Neural cell (in vitro differentiated cells): ENCODE results near the gene REC8. TPM values are rescaled to one million over a fixed set of nuclear protein-coding genes. Genes with fewer than 3 reads are reported as not detected.

Experiments used
- H2AFZ ChIP-seq: fragments of 200-600, 300-800 bp; sonication (generic), shearing (Covaris generic); 2 replicates; pipeline ENCODE4 v1.6.0; 2014; ENCODE audit warnings: low read depth, mild to moderate bottlenecking, antibody characterized with exemption, low read length, moderate library complexity
- H3F3A ChIP-seq: fragments of 200-600 bp; shearing (Covaris generic); 2 replicates; pipeline ENCODE4 v1.6.1; 2016; ENCODE audit warnings: mild to moderate bottlenecking, moderate library complexity, mixed read lengths, antibody characterized with exemption, low read length; ENCODE audit not compliant: insufficient read depth, poor library complexity, severe bottlenecking
- H3K27ac ChIP-seq: fragments of 200-600, 300-800 bp; sonication (generic), shearing (Covaris generic); 2 replicates; pipeline ENCODE4 v1.5.1; 2014; ENCODE audit warnings: mild to moderate bottlenecking, low read length, moderate library complexity
- H3K27me3 ChIP-seq: fragments of 300-800, 200-600 bp; sonication (generic), shearing (Covaris generic); 2 replicates; pipeline ENCODE4 v1.6.0; 2014; ENCODE audit warnings: mild to moderate bottlenecking, low read depth, low read length, moderate library complexity; ENCODE audit not compliant: insufficient read depth
- H3K36me3 ChIP-seq: fragments of 300-800, 200-600 bp; sonication (generic), shearing (Covaris generic); 2 replicates; pipeline ENCODE4 v1.5.1; 2014; ENCODE audit warnings: mild to moderate bottlenecking, antibody characterized with exemption, low read length, moderate library complexity; ENCODE audit not compliant: insufficient read depth
- H3K4me2 ChIP-seq: fragments of 300-800, 200-600 bp; sonication (generic), shearing (Covaris generic); 2 replicates; pipeline ENCODE4 v1.6.0; 2014; ENCODE audit warnings: mild to moderate bottlenecking, low read length
- H3K4me3 ChIP-seq: fragments of 300-800, 200-600 bp; sonication (generic), shearing (Covaris generic); 2 replicates; pipeline ENCODE4 v1.5.1; 2014; ENCODE audit warnings: mild to moderate bottlenecking, low read length, moderate library complexity
- H3K79me2 ChIP-seq: fragments of 200-600 bp; shearing (Covaris generic); replicated peaks from 2 replicates; pipeline ENCODE4 v1.6.0; 2014; ENCODE audit warnings: mild to moderate bottlenecking, low read length, moderate library complexity; ENCODE audit not compliant: insufficient read depth
- H3K9ac ChIP-seq: fragments of 300-800, 200-600 bp; sonication (generic), shearing (Covaris generic); 2 replicates; pipeline ENCODE4 v1.6.1; 2016; ENCODE audit warnings: mild to moderate bottlenecking, low read length, mixed read lengths
- H3K9me2 ChIP-seq: fragments of 200-600 bp; shearing (Covaris generic); 2 replicates; pipeline ENCODE4 v1.6.1; 2016; ENCODE audit warnings: mild to moderate bottlenecking, low read length, mixed read lengths; ENCODE audit not compliant: insufficient read depth
- H3K9me3 ChIP-seq: fragments of 200-600, 300-800 bp; sonication (generic), shearing (Covaris generic); 2 replicates; pipeline ENCODE4 v1.6.1; 2016; ENCODE audit warnings: mild to moderate bottlenecking, mixed run types, low read length, moderate library complexity, mixed read lengths
- H4K20me1 ChIP-seq: fragments of 200-600 bp; shearing (Covaris generic); 2 replicates; pipeline ENCODE4 v1.6.1; 2016; ENCODE audit warnings: mild to moderate bottlenecking, mixed run types; ENCODE audit not compliant: insufficient read depth
- EP300 ChIP-seq: fragments of 450-650 bp; conservative IDR thresholded peaks from 2 replicates; pipeline ENCODE4 v1.6.1; 2014; ENCODE audit warnings: antibody characterized with exemption, mild to moderate bottlenecking, moderate library complexity; ENCODE audit not compliant: poor library complexity, severe bottlenecking
- EZH2 ChIP-seq: fragments of 200-600, 300-800 bp; shearing (Covaris generic), sonication (generic); IDR thresholded peaks from 2 replicates; pipeline ENCODE4 v1.6.1; 2014; ENCODE audit warnings: antibody characterized with exemption, low read length, borderline replicate concordance, mild to moderate bottlenecking; ENCODE audit not compliant: insufficient read depth, poor library complexity, severe bottlenecking
- MXI1 ChIP-seq: fragments of 450-650 bp; conservative IDR thresholded peaks from 2 replicates; pipeline ENCODE4 v1.6.1; 2014; ENCODE audit warnings: antibody characterized with exemption, mild to moderate bottlenecking; ENCODE audit not compliant: poor library complexity, severe bottlenecking
- POLR2AphosphoS5 ChIP-seq: IDR thresholded peaks from 2 replicates; pipeline ENCODE4 v1.6.1; 2012
- RAD21 ChIP-seq: fragments of 450-650 bp; conservative IDR thresholded peaks from 2 replicates; pipeline ENCODE4 v1.6.1; 2014; ENCODE audit warnings: antibody characterized with exemption, mild to moderate bottlenecking, moderate library complexity
- SMC3 ChIP-seq: fragments of 450-650 bp; conservative IDR thresholded peaks from 2 replicates; pipeline ENCODE4 v1.6.1; 2014; ENCODE audit warnings: antibody characterized with exemption, mild to moderate bottlenecking, moderate library complexity; ENCODE audit not compliant: poor library complexity
- TAF1 ChIP-seq: IDR thresholded peaks from 2 replicates; pipeline ENCODE4 v1.6.1; 2012; ENCODE audit warnings: low read depth
- polyA plus RNA-seq: library from polyadenylated mRNA; depleted of rRNA; stranded (reverse); fragments of >200 nt; gene quantifications from 2 replicates; pipeline ENCODE4 v1.2.3, GENCODE V29; 2014
- TF ChIP-seq, protein P1 (sequence below): fragments of 450-650 bp; IDR thresholded peaks from 2 replicates; pipeline ENCODE4 v1.5.1; 2014; ENCODE audit warnings: antibody characterized with exemption, mild to moderate bottlenecking, moderate library complexity; ENCODE audit not compliant: poor library complexity, severe bottlenecking
- TF ChIP-seq, protein P2 (sequence below): IDR thresholded peaks from 2 replicates; pipeline ENCODE4 v1.6.1; 2012; ENCODE audit warnings: borderline replicate concordance

Gene REC8
- polyA plus RNA-seq, 1 donor from 2014 or later = 18.5 TPM

DNA sequence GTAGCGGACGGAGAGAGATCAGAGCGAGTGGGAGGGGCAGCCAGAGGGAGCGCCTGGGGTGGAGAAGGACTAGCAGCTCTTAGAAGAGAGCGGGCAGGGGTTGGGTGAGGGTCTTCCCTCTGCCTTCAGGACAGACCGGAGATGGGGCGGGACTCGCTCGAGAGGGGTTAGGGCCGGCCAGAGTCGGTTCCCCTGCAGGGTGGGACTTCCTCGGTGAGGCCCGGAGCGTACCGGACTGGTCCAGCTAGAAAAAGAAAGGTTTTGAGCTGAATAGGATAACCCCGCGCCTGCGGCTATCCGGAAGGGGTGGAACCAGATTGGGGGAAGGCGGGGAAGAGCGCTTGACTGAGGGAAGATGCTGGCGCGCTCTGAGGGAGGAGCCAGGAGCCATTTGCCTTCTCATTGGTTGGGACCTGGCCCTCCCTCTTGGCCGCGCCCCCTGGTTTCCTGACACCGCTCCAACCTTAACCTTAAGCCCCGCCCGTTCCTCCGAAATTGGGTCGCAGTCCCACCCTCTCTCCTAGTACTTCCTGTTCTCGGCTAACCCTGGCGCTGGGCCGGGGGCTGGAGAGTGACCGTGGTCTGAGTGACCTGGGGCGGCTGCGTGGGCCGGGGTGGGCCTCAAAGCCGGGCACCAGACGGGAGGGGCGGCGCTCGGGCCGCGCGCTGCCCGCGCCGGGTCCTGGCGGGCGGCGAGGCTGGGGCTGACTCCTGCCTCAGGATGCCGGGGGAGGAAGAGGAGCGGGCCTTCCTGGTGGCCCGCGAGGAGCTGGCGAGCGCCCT lies 24.7 kb upstream of the REC8 start, which contains the start of gene RNF31:
Gene RNF31, plus strand, starts transcription at position 521 of the 783 bp plus-strand sequence. Its CDS starts 201 bp downstream, at position 722.
- Histone ChIP-seq H3K4me2 (peak within 1 kb of the TSS; percentile 84), H3K27me3 (no peaks in the 10 kb centered on the region), H3K79me2 (peaks cover 9% of the 10 kb centered on the region), H3K4me3 (peak within 1 kb of the TSS; percentile 97), H3K9me3 (no peaks in the 10 kb centered on the region), H3K27ac (peak within 1 kb of the TSS; percentile 79), H3K36me3 (no peaks in the 10 kb centered on the region), H4K20me1 (no peaks in the 10 kb centered on the region), H3K9me2 (no peaks in the 10 kb centered on the region), H3F3A (no peaks in the 10 kb centered on the region), H2AFZ (peak within 1 kb of the TSS; percentile 95), H3K9ac (peak within 1 kb of the TSS; percentile 79)
- TF ChIP-seq, protein P1, sequence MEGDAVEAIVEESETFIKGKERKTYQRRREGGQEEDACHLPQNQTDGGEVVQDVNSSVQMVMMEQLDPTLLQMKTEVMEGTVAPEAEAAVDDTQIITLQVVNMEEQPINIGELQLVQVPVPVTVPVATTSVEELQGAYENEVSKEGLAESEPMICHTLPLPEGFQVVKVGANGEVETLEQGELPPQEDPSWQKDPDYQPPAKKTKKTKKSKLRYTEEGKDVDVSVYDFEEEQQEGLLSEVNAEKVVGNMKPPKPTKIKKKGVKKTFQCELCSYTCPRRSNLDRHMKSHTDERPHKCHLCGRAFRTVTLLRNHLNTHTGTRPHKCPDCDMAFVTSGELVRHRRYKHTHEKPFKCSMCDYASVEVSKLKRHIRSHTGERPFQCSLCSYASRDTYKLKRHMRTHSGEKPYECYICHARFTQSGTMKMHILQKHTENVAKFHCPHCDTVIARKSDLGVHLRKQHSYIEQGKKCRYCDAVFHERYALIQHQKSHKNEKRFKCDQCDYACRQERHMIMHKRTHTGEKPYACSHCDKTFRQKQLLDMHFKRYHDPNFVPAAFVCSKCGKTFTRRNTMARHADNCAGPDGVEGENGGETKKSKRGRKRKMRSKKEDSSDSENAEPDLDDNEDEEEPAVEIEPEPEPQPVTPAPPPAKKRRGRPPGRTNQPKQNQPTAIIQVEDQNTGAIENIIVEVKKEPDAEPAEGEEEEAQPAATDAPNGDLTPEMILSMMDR = no peak
- TF ChIP-seq TAF1 (peak; percentile 16), SMC3 (no peak), EZH2 (no peak), RAD21 (no peak), EP300 (no peak), POLR2AphosphoS5 (peak; percentile 58), MXI1 (peak; percentile 58)
- TF ChIP-seq, protein P2, sequence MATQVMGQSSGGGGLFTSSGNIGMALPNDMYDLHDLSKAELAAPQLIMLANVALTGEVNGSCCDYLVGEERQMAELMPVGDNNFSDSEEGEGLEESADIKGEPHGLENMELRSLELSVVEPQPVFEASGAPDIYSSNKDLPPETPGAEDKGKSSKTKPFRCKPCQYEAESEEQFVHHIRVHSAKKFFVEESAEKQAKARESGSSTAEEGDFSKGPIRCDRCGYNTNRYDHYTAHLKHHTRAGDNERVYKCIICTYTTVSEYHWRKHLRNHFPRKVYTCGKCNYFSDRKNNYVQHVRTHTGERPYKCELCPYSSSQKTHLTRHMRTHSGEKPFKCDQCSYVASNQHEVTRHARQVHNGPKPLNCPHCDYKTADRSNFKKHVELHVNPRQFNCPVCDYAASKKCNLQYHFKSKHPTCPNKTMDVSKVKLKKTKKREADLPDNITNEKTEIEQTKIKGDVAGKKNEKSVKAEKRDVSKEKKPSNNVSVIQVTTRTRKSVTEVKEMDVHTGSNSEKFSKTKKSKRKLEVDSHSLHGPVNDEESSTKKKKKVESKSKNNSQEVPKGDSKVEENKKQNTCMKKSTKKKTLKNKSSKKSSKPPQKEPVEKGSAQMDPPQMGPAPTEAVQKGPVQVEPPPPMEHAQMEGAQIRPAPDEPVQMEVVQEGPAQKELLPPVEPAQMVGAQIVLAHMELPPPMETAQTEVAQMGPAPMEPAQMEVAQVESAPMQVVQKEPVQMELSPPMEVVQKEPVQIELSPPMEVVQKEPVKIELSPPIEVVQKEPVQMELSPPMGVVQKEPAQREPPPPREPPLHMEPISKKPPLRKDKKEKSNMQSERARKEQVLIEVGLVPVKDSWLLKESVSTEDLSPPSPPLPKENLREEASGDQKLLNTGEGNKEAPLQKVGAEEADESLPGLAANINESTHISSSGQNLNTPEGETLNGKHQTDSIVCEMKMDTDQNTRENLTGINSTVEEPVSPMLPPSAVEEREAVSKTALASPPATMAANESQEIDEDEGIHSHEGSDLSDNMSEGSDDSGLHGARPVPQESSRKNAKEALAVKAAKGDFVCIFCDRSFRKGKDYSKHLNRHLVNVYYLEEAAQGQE = peak; percentile 53

DNA sequence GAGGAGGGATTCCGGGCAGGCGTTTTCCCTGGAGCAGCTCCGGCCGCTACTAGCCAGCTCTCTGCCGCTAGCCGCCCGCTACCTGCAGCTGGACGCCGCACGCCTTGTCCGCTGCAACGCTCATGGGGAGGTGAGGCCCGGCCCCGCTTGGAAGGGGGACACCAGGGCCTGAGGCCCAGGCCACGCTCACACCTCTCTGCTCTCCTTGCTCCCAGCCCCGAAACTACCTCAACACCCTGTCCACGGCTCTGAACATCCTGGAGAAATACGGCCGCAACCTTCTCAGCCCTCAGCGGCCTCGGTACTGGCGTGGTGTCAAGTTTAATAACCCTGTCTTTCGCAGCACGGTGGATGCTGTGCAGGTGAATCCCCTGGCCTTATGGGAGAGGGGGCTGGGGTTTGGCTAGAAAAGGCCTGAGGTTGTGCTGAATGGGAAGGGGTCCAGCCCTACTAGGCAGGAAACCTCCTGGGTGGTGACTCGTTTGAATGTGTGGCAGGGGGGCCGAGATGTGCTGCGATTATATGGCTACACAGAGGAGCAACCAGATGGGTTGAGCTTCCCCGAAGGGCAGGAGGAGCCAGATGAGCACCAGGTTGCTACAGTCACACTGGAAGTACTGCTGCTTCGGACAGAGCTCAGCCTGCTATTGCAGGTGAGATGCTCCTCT lies 24.0 kb upstream of the REC8 start:
- TF ChIP-seq TAF1 (peak; percentile 32), RAD21 (no peak)
- no peaks in the 10 kb centered on the region for H3K9me2 ChIP-seq
- peak overlapping the region; percentile 97 for H3K4me3 ChIP-seq
- peak overlapping the region; percentile 79 for H3K27ac ChIP-seq
- H3K9me3 ChIP-seq = no peaks in the 10 kb centered on the region
- no peaks in the 10 kb centered on the region for H3K27me3 ChIP-seq
- peak overlapping the region; percentile 79 for H3K9ac ChIP-seq
- no peak overlapping the region for H2AFZ ChIP-seq
- no peaks in the 10 kb centered on the region for H3F3A ChIP-seq
- H4K20me1 ChIP-seq = no peaks in the 10 kb centered on the region
- H3K79me2 ChIP-seq = peaks cover 9% of the 10 kb centered on the region
- no peaks in the 10 kb centered on the region for H3K36me3 ChIP-seq
- peak overlapping the region; percentile 76 for H3K4me2 ChIP-seq
